HL-60 (cell line): Measurements from ENCODE around the gene TSTD2.

Experiments used
- DNase-seq, 2 experiments: peaks; one replicate each; pipeline ENCODE4 v3.0.0-alpha.2; 2010 to 2020; ENCODE audit warnings: low read depth in 1 of 2, low spot score in 1 of 2
- H3K27ac ChIP-seq: fragments of 250-450 bp; sonication (Bioruptor Pico); replicated peaks from 2 replicates; pipeline ENCODE4 v1.5.1; 2020; ENCODE audit warnings: mild to moderate bottlenecking, moderate library complexity
- H3K27me3 ChIP-seq: fragments of 250-450 bp; sonication (Bioruptor Pico); 2 replicates; pipeline ENCODE4 v1.5.1; 2021; ENCODE audit warnings: mild to moderate bottlenecking, moderate library complexity; ENCODE audit not compliant: insufficient read depth, poor library complexity, severe bottlenecking
- H3K4me3 ChIP-seq: replicated peaks from 2 replicates; pipeline ENCODE4 v1.5.1; 2011; ENCODE audit warnings: mild to moderate bottlenecking, control low read depth, low read length; ENCODE audit not compliant: insufficient read depth
- CTCF ChIP-seq: IDR thresholded peaks from one replicate; pipeline ENCODE4 v1.5.1; 2011; ENCODE audit warnings: low read length, control low read depth, inconsistent platforms; ENCODE audit not compliant: insufficient read depth
- GABPA ChIP-seq: IDR thresholded peaks from 2 replicates; pipeline ENCODE4 v1.6.1; 2012; ENCODE audit warnings: low read depth
- POLR2AphosphoS5 ChIP-seq: IDR thresholded peaks from 2 replicates; pipeline ENCODE4 v1.6.1; 2012; ENCODE audit warnings: low read depth
- REST ChIP-seq: IDR thresholded peaks from 2 replicates; pipeline ENCODE4 v1.6.1; 2012; ENCODE audit warnings: low read depth; ENCODE audit not compliant: insufficient replicate concordance
- SPI1 ChIP-seq: IDR thresholded peaks from 2 replicates; pipeline ENCODE4 v1.6.1; 2012; ENCODE audit warnings: low read depth, mild to moderate bottlenecking, borderline replicate concordance

Gene TSTD2

GRCh38 chr9:97564291-97565175 lies 68.6 kb downstream of the TSTD2 start:
- H3K4me3 ChIP-seq, result no peak overlapping the region
- no peak for DNase-seq
- H3K27ac ChIP-seq, result no peak overlapping the region
- TF ChIP-seq SPI1, result no peak
- TF ChIP-seq POLR2AphosphoS5, result no peak
- TF ChIP-seq CTCF, result no peak
- no peak for TF ChIP-seq REST
- no peak for TF ChIP-seq GABPA
- H3K27me3 ChIP-seq, result no peaks in the 10 kb centered on the region

- no peak overlapping the region for H3K27ac ChIP-seq
- no peak for TF ChIP-seq REST
- no peak for TF ChIP-seq GABPA
- TF ChIP-seq CTCF, result no peak
- no peak for TF ChIP-seq POLR2AphosphoS5
- no peak for TF ChIP-seq SPI1
- DNase-seq, result no peak
- no peak overlapping the region for H3K4me3 ChIP-seq
- H3K27me3 ChIP-seq, result no peaks in the 10 kb centered on the region
These were observed 69.6 kb downstream of the TSTD2 start for GRCh38 chr9:97563458-97564135.

- no peak for TF ChIP-seq GABPA
- Histone ChIP-seq H3K27me3 (no peaks in the 10 kb centered on the region), H3K27ac (no peak overlapping the region), H3K4me3 (no peak overlapping the region)
- no peak for DNase-seq
These were observed 70.6 kb downstream of the TSTD2 start for GRCh38 chr9:97562542-97562941.

GRCh38 chr9:97561501-97561900 lies 71.7 kb downstream of the TSTD2 start:
- no peak for DNase-seq
- TF ChIP-seq REST, result no peak
- TF ChIP-seq SPI1, result peak; percentile 51; the same call in 1 of the 2 replicates
- Histone ChIP-seq H3K4me3 (no peak overlapping the region), H3K27ac (no peak overlapping the region), H3K27me3 (no peaks in the 10 kb centered on the region)
